ENCODE results near the gene ZNF213.

ZNF213 gene

GRCh38 chr16:3097266-3097665, 37.6 kb upstream of the ZNF213 start:
- H4K20me1 ChIP-seq (ENCODE audit: insufficient read depth, low read length) = no peaks in the 10 kb centered on the region
- no peaks in the 10 kb centered on the region for H3K9me2 ChIP-seq (ENCODE audit: low read depth, low read length)
- no peak overlapping the region for H3K27ac ChIP-seq (ENCODE audit: low read depth, low read length, poor library complexity, severe bottlenecking)
- H3K27me3 ChIP-seq (ENCODE audit: insufficient read depth, low read length) = no peaks in the 10 kb centered on the region
- H3K4me3 ChIP-seq (ENCODE audit: low read depth, low read length, poor library complexity, severe bottlenecking) = no peak overlapping the region
- H3K79me2 ChIP-seq (ENCODE audit: insufficient read depth, low read length) = no peaks in the 10 kb centered on the region
- peaks cover 32% of the 10 kb centered on the region for H3K4me1 ChIP-seq (ENCODE audit: insufficient read depth, low read length, severe bottlenecking)
- no peaks in the 10 kb centered on the region for H3F3A ChIP-seq (ENCODE audit: insufficient read depth, low read length)
- no peak for TF ChIP-seq CTCF (IDR thresholded peaks at IDR 0.05; ENCODE audit: low read length)
- no peak for TF ChIP-seq EZH2 (IDR thresholded peaks at IDR 0.05; ENCODE audit: borderline replicate concordance, low read length)
- no peak overlapping the region for H3K9ac ChIP-seq (ENCODE audit: low read length)
- no peak overlapping the region for H3K4me2 ChIP-seq (ENCODE audit: low read length)
- no peak overlapping the region for H2AFZ ChIP-seq (ENCODE audit: low read length)
- no peaks in the 10 kb centered on the region for H3K9me3 ChIP-seq (ENCODE audit: low read length)
- no peaks in the 10 kb centered on the region for H3K36me3 ChIP-seq (ENCODE audit: insufficient read depth, low read length)

GRCh38 chr16:3098459-3099394, 36.1 kb upstream of the ZNF213 start, which contains the start of gene ZSCAN10:
Gene ZSCAN10, minus strand, starts transcription at chr16:3099294. Its CDS starts 6,357 bp downstream, at chr16:3092937.
- TF ChIP-seq EZH2 (IDR thresholded peaks at IDR 0.05; ENCODE audit: borderline replicate concordance, low read length) (no peak), CTCF (IDR thresholded peaks at IDR 0.05; ENCODE audit: low read length) (no peak)
- Histone ChIP-seq H3K9me2 (ENCODE audit: low read depth, low read length) (no peaks in the 10 kb centered on the region), H3K9me3 (ENCODE audit: low read length) (no peaks in the 10 kb centered on the region), H3K4me1 (ENCODE audit: insufficient read depth, low read length, severe bottlenecking) (peaks cover 26% of the 10 kb centered on the region), H3K79me2 (ENCODE audit: insufficient read depth, low read length) (no peaks in the 10 kb centered on the region), H3K36me3 (ENCODE audit: insufficient read depth, low read length) (no peaks in the 10 kb centered on the region), H3K4me2 (ENCODE audit: low read length) (peak within 1 kb of the TSS; percentile 56), H4K20me1 (ENCODE audit: insufficient read depth, low read length) (no peaks in the 10 kb centered on the region), H3K27ac (ENCODE audit: low read depth, low read length, poor library complexity, severe bottlenecking) (no peak within 1 kb of the TSS), H2AFZ (ENCODE audit: low read length) (no peak within 1 kb of the TSS), H3K27me3 (ENCODE audit: insufficient read depth, low read length) (no peaks in the 10 kb centered on the region), H3K4me3 (ENCODE audit: low read depth, low read length, poor library complexity, severe bottlenecking) (peak within 1 kb of the TSS; percentile 41), H3F3A (ENCODE audit: insufficient read depth, low read length) (peaks cover 6% of the 10 kb centered on the region; the same call in 1 of the 2 replicates), H3K9ac (ENCODE audit: low read length) (no peak within 1 kb of the TSS)

GRCh38 chr16:3099395-3099731, 35.5 kb upstream of the ZNF213 start:
- H2AFZ ChIP-seq (ENCODE audit: low read length) = no peak overlapping the region
- no peak overlapping the region for H3K4me3 ChIP-seq (ENCODE audit: low read depth, low read length, poor library complexity, severe bottlenecking)
- H3K27me3 ChIP-seq (ENCODE audit: insufficient read depth, low read length) = no peaks in the 10 kb centered on the region
- TF ChIP-seq CTCF (IDR thresholded peaks at IDR 0.05; ENCODE audit: low read length) = no peak
- no peak for TF ChIP-seq EZH2 (IDR thresholded peaks at IDR 0.05; ENCODE audit: borderline replicate concordance, low read length)
- no peak overlapping the region for H3K27ac ChIP-seq (ENCODE audit: low read depth, low read length, poor library complexity, severe bottlenecking)
- H3K4me2 ChIP-seq (ENCODE audit: low read length) = no peak overlapping the region
- H3K79me2 ChIP-seq (ENCODE audit: insufficient read depth, low read length) = no peaks in the 10 kb centered on the region
- H3K36me3 ChIP-seq (ENCODE audit: insufficient read depth, low read length) = no peaks in the 10 kb centered on the region
- peaks cover 6% of the 10 kb centered on the region; the same call in 1 of the 2 replicates for H3F3A ChIP-seq (ENCODE audit: insufficient read depth, low read length)
- H3K9me3 ChIP-seq (ENCODE audit: low read length) = no peaks in the 10 kb centered on the region
- no peaks in the 10 kb centered on the region for H4K20me1 ChIP-seq (ENCODE audit: insufficient read depth, low read length)
- H3K9me2 ChIP-seq (ENCODE audit: low read depth, low read length) = no peaks in the 10 kb centered on the region
- no peak overlapping the region for H3K9ac ChIP-seq (ENCODE audit: low read length)
- peaks cover 25% of the 10 kb centered on the region for H3K4me1 ChIP-seq (ENCODE audit: insufficient read depth, low read length, severe bottlenecking)

Measured in OCI-LY1 (cell line).